GM10266 (cell line): Measurements from ENCODE around the gene CRYBB2.
"Not testable (repeated sequence)": the region's sequence is repeated elsewhere in the genome, so short reads cannot be mapped to it uniquely, and the experiment has no call there.

ENCODE experiments used
- DNase-seq: peaks from one replicate; pipeline ENCODE4 v3.0.0; 2012; ENCODE audit errors: extremely low spot score
- TF ChIP-seq, protein P1 (sequence below): IDR thresholded peaks from 2 replicates; pipeline ENCODE4 v1.5.1; 2012; ENCODE audit warnings: mild to moderate bottlenecking, low read depth; ENCODE audit not compliant: control insufficient read depth, insufficient read depth; ENCODE audit errors: missing control alignments

Gene CRYBB2

DNA sequence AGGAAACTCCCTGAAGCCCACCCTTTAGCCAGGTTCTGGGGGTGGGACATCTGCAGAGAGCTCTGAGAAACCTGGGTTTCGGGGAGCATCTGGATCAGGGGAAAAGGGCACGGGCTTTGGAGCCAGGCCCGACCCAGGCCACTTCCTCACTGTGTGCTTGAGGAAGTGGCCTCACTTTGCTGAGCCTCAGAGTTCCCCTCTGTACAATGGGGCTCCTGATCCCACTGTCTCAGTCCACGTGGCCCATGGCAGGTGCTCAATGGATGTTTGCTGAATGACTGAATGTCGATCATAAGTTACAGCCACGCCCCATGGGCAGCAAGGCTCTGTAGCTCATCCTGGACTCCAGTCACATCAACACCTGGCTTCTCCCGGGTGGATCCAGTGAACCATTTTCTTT is 18.5 kb upstream of the CRYBB2 start:
- TF ChIP-seq, protein P1, sequence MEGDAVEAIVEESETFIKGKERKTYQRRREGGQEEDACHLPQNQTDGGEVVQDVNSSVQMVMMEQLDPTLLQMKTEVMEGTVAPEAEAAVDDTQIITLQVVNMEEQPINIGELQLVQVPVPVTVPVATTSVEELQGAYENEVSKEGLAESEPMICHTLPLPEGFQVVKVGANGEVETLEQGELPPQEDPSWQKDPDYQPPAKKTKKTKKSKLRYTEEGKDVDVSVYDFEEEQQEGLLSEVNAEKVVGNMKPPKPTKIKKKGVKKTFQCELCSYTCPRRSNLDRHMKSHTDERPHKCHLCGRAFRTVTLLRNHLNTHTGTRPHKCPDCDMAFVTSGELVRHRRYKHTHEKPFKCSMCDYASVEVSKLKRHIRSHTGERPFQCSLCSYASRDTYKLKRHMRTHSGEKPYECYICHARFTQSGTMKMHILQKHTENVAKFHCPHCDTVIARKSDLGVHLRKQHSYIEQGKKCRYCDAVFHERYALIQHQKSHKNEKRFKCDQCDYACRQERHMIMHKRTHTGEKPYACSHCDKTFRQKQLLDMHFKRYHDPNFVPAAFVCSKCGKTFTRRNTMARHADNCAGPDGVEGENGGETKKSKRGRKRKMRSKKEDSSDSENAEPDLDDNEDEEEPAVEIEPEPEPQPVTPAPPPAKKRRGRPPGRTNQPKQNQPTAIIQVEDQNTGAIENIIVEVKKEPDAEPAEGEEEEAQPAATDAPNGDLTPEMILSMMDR: no peak

DNA sequence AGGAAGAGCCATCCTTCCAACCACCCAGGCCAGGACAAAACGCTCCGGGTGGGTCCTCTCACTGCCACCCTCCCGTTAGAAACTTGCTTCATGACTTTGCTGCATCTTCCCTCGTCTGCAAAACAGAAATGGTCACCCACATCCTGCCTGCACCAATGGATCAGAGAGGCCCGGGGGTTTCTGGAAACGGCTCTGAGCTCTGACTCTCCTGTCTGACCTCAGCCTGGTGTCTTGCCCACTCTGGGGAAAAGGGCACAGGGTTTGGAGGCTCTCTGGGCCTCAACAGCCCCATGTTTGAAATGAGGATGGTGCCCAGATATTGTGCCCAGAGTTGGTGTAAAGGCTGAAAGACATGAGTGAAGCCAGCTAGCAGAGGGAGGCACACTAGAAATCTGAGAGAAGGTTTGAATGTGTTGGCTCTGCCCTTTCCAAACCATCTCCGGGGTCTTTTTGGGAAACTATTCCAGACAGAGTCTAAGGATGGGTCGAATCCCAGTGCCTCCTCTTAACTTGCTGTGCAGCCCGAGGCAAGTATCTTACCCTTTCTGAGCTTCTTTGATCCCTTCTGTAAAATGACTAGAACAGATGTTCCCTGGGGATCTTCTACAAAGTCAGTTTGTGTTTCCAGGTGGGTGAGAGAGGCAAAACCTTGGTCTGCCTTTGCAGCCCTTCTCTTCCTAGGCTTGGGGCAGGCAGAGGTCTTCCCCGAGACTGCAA is 17.7 kb upstream of the CRYBB2 start:
- TF ChIP-seq, protein P1: peak; percentile 11
- DNase-seq: no peak

More for the DNA sequence above, 18.5 kb upstream of the CRYBB2 start:
- no peak for DNase-seq

GRCh38 chr22:25202290-25202921 is 17.0 kb upstream of the CRYBB2 start:
- TF ChIP-seq, protein P1: peak; percentile 92
- DNase-seq: peak; percentile 77

- DNase-seq: no peak
- TF ChIP-seq, protein P1: no peak
These were observed 16.4 kb upstream of the CRYBB2 start for GRCh38 chr22:25203082-25203481.

GRCh38 chr22:25204547-25204946 is 14.9 kb upstream of the CRYBB2 start:
- DNase-seq: not testable (repeated sequence)

DNA sequence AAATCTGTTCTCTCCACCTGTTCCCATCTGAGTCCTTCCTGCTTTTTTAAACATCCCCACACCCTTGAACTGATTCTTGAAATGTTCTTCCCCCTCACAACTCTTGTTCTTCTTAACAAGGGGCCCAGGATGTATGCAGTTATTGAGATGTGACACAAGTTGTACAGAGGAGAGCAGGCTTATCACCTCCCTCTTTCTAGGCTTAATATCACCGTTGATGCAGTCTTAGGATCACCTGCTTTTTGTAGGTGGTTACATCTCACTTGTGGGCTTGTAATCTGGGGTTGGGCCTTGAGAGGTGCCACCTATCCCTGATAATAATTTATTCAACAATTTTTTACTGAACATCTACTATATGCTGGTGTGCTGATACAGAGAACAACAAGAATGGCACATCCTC is 13.6 kb upstream of the CRYBB2 start:
- DNase-seq: no peak

DNA sequence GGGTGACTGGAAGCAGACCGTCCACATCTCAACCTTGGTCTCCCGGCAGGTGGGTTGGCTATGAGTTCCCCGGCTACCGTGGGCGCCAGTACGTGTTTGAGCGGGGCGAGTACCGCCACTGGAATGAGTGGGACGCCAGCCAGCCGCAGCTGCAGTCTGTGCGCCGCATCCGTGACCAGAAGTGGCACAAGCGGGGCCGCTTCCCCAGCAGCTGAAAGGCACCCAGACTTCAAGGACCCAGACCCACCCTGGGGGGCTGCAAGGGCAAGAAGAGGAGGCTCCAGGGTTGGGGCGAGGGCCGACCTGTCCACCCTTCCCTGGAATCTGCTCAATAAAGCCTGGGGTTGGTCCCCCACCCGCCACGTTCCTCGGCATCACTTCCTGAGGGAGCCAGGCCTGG is 12.4 kb upstream of the CRYBB2 start:
- DNase-seq: no peak

More for the DNA sequence above, 13.6 kb upstream of the CRYBB2 start:
- TF ChIP-seq, protein P1: no peak

More for the DNA sequence above, 12.4 kb upstream of the CRYBB2 start:
- TF ChIP-seq, protein P1: no peak
